Measurements from ENCODE around the gene PPP6R3. TPM values are rescaled to one million over a fixed set of nuclear protein-coding genes. Genes with fewer than 3 reads are reported as not detected.
A peak's percentile ranks its signal among the peaks of the same experiment; 100 is the strongest.

The PPP6R3 gene
- polyA plus RNA-seq, 1 donor (not counting 4 experiments of a cell fraction or from before 2014, with no cell fraction given), result 50.2 TPM

- Histone ChIP-seq H3K4me2 (ENCODE audit: control insufficient read depth, extremely low read depth, insufficient read depth, low read depth, low read length) (peak overlapping the region; percentile 61), H2AFZ (ENCODE audit: control insufficient read depth, low read length) (peak overlapping the region; percentile 98), H3K9me1 (ENCODE audit: control insufficient read depth, extremely low read depth, insufficient read depth, low read length) (peaks cover 4% of the 10 kb centered on the region), H4K20me1 (ENCODE audit: control insufficient read depth, extremely low read depth, insufficient read depth, low read length) (peaks cover 22% of the 10 kb centered on the region), H3K27ac (ENCODE audit: control insufficient read depth, insufficient read depth, low read length) (peak overlapping the region; percentile 96), H3K36me3 (ENCODE audit: control insufficient read depth in 2 of 2, extremely low read depth in 1 of 2, insufficient read depth in 2 of 2, low read length in 2 of 2) (no peaks in the 10 kb centered on the region), H3K9ac (ENCODE audit: control insufficient read depth, extremely low read depth, insufficient read depth, low read length) (peak overlapping the region; percentile 97), H3K79me2 (ENCODE audit: control insufficient read depth, insufficient read depth, low read length) (peaks cover 42% of the 10 kb centered on the region), H3K4me3 (ENCODE audit: control insufficient read depth in 2 of 3, extremely low read depth in 1 of 3, insufficient read depth in 2 of 3, low read depth in 1 of 3, low read length in 3 of 3) (peak overlapping the region; percentile 75 to 95 (median 95)), H3K9me3 (ENCODE audit: control insufficient read depth, low read depth, low read length) (no peaks in the 10 kb centered on the region), H3K4me1 (ENCODE audit: control insufficient read depth, extremely low read depth, insufficient read depth, low read length) (peaks cover 19% of the 10 kb centered on the region), H3K27me3 (ENCODE audit: control insufficient read depth, extremely low read depth, insufficient read depth, low read length) (no peaks in the 10 kb centered on the region)
- FAIRE-seq (no peak), DNase-seq (ENCODE audit: low read depth, low spot score) (peak; percentile 93)
- TF ChIP-seq CTCF (optimal IDR thresholded peaks at IDR 0.05 in 1 of 3, IDR thresholded peaks at IDR 0.05 in 1 of 3, conservative IDR thresholded peaks at IDR 0.05 in 1 of 3; ENCODE audit: extremely low read depth in 1 of 3, insufficient read depth in 2 of 3, low read length in 3 of 3) (no peak), EZH2 (IDR thresholded peaks at IDR 0.05; ENCODE audit: low read length) (no peak)
- dilution Hi-C loops (cut with MboI; ENCODE audit: extremely low pct_ligation_motif_present, low sequenced_read_pairs), result no loop called here
Measured at GRCh38 chr11:68459886-68460740, 439 bp upstream of the PPP6R3 start.

GRCh38 chr11:68461575-68461917 lies 994 bp downstream of the PPP6R3 start:
- no peak for TF ChIP-seq EZH2 (IDR thresholded peaks at IDR 0.05; ENCODE audit: low read length)
- Histone ChIP-seq H3K79me2 (ENCODE audit: control insufficient read depth, insufficient read depth, low read length) (peaks cover 54% of the 10 kb centered on the region), H3K9ac (ENCODE audit: control insufficient read depth, extremely low read depth, insufficient read depth, low read length) (peak overlapping the region; percentile 97), H3K36me3 (ENCODE audit: control insufficient read depth in 2 of 2, extremely low read depth in 1 of 2, insufficient read depth in 2 of 2, low read length in 2 of 2) (peaks cover 0 to 4% of the 10 kb centered on the region in 2 experiments), H3K27ac (ENCODE audit: control insufficient read depth, insufficient read depth, low read length) (peak overlapping the region; percentile 73), H3K9me1 (ENCODE audit: control insufficient read depth, extremely low read depth, insufficient read depth, low read length) (peaks cover 4% of the 10 kb centered on the region), H2AFZ (ENCODE audit: control insufficient read depth, low read length) (no peak overlapping the region), H3K4me1 (ENCODE audit: control insufficient read depth, extremely low read depth, insufficient read depth, low read length) (peaks cover 13% of the 10 kb centered on the region), H3K4me2 (ENCODE audit: control insufficient read depth, extremely low read depth, insufficient read depth, low read depth, low read length) (peak overlapping the region; percentile 83), H3K9me3 (ENCODE audit: control insufficient read depth, low read depth, low read length) (no peaks in the 10 kb centered on the region), H3K27me3 (ENCODE audit: control insufficient read depth, extremely low read depth, insufficient read depth, low read length) (no peaks in the 10 kb centered on the region), H4K20me1 (ENCODE audit: control insufficient read depth, extremely low read depth, insufficient read depth, low read length) (peaks cover 32% of the 10 kb centered on the region), H3K4me3 (ENCODE audit: control insufficient read depth in 2 of 3, extremely low read depth in 1 of 3, insufficient read depth in 2 of 3, low read depth in 1 of 3, low read length in 3 of 3) (peak overlapping the region; percentile 75 to 95 (median 93))
- no peak for DNase-seq (ENCODE audit: low read depth, low spot score)
- FAIRE-seq, result no peak
- dilution Hi-C loops (cut with MboI; ENCODE audit: extremely low pct_ligation_motif_present, low sequenced_read_pairs), result no loop called here
